GM19468 (cell line): Measurements from ENCODE around the gene POM121.
"Not testable (repeated sequence)": the region's sequence is repeated elsewhere in the genome, so short reads cannot be mapped to it uniquely, and the experiment has no call there.

Experiments
- ATAC-seq: cut with Tn5 transposase; IDR thresholded peaks from one replicate; pipeline ENCODE4 v1.9.1; 2021; ENCODE audit warnings: mild to moderate bottlenecking, moderate library complexity, moderate number of reproducible peaks; ENCODE audit not compliant: unreplicated experiment; ENCODE audit errors: extremely low read depth

Gene POM121

DNA sequence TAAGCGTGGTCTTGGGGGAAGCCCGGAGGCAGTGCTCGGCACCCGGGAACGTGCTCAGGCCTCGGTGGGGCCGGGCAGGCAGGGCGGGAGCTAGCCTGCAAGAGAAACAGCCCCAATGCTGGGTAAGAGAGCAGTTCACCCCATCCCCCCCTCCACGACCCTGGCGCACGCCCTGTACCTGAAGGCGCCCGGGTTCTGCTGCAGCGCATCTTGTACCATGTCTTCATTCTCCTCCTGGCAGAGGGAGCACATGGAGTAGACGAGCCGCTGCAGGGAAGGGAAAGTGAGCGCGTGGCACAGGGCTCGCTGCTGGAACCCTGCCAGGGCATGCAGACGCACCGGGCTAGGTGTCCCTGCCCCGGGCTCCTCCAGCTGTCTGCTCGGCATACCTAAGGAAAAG is 23.8 kb downstream of the POM121 start:
- not testable (repeated sequence) for ATAC-seq

GRCh38 chr7:72949276-72949675 is 24.4 kb downstream of the POM121 start:
- not testable (repeated sequence) for ATAC-seq

- not testable (repeated sequence) for ATAC-seq
Observed at GRCh38 chr7:72949686-72950085, 24.8 kb downstream of the POM121 start.

GRCh38 chr7:72950432-72950831 is 25.5 kb downstream of the POM121 start:
- not testable (repeated sequence) for ATAC-seq

GRCh38 chr7:72953901-72954562 is 29.1 kb downstream of the POM121 start:
- ATAC-seq: peak; percentile 20

- peak; percentile 77 for ATAC-seq
Observed at GRCh38 chr7:72954563-72955198, 29.8 kb downstream of the POM121 start.

DNA sequence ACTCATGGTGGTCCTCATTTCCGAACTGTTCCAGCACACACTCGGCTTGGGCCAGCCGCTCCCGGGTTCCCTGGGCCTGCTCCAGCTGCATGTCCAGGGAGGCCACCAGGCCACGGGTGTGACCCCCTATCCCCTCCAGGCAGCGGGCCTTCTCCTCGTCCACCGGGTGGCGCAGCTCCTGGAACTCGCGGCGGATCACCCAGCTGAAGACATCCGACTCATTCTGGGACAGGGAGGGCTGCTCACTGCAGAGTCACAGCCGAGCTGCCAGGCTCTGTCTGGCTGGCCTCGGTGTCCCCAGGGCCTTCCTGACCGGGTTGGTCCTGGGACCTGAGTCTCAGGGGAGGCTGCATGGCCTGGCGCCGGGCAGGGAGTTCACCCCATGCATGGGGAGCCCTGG is 35.1 kb downstream of the POM121 start:
- ATAC-seq: not testable (repeated sequence)

DNA sequence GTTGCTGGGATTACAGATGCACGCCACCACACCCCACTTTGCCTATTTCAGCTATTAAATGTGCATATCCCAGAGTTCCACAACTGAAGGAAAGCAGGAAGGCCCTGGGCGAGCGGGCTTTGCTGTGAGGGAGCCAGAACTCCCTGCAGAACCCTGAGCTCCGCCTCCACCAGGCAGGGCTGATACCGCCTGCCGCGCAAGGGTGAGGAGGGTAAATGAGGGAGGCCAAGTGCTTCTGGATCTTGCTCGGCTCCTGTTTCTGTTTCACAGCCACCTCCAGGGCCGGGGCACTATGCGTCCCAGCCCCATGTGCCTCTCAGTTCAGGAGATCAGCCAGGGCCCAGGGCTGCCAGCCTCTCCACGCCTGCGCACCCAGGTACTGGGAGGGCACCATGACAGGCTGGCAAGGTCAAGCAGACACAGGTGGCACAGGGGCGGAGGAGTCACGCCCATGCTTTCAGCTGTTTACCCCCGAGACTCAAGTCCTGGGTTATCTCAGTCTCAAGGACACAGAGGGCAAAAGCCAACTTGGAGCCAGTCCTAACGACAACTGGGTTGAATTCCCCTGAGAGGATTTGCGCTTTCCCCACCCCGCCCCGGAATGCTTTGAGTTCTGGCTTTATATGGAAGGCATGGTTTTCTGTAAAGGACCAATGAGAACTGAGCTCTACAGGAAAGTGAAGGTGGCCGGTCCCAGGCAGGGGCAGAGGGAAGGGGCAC is 35.9 kb downstream of the POM121 start:
- not testable (repeated sequence) for ATAC-seq

DNA sequence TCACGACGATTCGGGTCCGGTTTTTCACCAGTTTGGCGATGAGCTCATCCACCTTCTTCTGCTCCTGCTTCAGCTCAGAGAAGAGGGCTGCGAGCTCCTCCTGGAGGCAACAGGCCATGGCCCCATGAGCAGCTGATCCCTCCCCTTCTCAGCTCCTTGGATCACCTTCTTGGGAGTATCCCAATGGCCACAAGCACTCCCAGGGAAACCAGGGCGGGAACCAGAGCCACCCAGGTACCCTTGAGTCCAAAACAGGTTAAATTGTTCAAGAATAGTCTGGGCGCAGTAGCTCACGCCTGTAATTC is 36.4 kb downstream of the POM121 start:
- ATAC-seq: not testable (repeated sequence)

DNA sequence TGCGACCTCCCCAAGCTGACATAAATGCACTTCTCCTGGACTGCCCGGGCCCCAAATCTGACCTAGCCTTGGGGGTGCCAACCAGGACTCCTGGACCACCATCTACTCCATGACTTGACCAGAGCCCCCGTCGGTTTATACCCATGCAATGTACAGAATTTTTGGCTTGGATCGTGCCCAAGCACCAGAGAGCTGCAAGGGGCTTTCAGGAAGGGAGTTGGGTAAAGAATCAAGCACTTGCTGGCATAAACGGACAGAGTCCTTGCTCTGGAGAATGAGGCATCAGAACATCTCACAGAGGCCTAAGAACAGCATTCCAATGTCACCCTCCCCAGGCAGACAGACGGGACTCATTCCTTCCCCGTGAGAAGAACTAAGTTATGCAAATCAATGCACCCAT is 38.2 kb downstream of the POM121 start:
- ATAC-seq: not testable (repeated sequence)

GRCh38 chr7:72965186-72965975 is 40.5 kb downstream of the POM121 start:
- not testable (repeated sequence) for ATAC-seq

- not testable (repeated sequence) for ATAC-seq
Observed at GRCh38 chr7:72966892-72967291, 42.0 kb downstream of the POM121 start.

DNA sequence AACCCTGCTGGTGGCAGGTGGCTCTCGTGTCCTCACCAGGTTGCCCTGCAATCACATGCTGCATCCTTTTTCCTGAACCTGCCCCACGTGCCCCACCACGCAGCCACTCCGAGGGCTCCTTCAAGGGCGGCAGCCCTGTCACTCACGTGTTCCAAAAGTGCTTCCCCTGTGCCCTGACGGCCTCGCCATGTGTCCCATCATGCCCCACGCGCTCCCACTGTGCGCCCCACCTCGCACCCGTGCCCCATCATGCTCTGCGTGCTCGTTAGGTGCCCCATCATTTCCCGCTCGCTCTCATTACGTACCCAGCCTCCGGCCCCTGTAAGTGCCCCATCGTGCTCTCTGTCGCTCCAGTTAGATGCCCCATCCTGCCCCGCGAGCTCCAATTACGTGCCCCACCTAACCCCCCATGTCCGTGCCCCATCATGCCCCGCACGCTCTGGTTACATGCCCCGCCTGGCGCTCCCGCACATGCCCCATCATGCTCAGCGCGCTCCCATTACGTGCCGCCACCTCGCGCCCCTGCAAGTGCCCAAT is 44.2 kb downstream of the POM121 start, which contains the start of gene TRIM74:
Gene TRIM74 (minus strand): TSS at position 487 of the 537 bp plus-strand sequence. CDS start 3,309 bp downstream, outside the sequence.
- not testable (repeated sequence) for ATAC-seq

DNA sequence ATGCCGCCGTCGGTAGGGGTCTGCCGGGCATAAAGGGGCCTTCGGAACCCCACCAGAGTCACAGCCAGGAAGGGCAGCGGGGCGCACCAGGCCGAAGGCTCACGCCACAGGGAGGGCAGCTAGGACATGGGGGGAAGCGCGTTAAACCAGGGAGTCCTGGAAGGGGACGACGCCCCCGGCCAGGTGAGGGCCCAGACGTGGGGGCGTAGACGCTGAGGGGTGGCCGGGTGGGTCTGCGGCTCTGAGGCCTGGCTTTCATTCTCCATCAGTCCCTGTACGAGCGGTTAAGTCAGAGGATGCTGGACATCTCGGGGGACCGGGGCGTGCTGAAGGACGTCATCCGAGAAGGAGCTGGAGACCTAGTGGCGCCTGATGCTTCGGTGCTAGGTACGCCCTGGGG is 44.8 kb downstream of the POM121 start:
- not testable (repeated sequence) for ATAC-seq

GRCh38 chr7:72971505-72971904 is 46.6 kb downstream of the POM121 start:
- not testable (repeated sequence) for ATAC-seq

DNA sequence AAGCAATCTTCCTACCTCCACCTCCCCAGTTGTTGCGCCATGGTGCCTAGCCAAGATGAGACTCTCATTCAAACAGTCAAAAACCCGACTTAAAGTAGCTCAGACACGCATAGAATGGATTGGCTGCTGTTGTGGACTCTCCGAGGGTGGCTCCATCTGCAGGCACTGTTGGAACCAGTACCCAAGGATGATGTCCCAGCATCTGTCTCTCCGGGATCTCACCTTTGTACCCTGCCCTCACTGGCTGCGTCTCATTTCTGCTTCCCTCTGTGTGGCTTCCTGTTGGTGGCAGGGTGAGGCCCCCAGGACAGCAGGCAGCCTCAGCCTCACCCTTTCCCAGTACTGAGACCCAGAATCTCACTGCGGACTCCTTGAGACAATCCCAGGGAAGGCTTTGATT is 49.9 kb downstream of the POM121 start:
- not testable (repeated sequence) for ATAC-seq

- not testable (repeated sequence) for ATAC-seq
Observed at GRCh38 chr7:72975656-72976286, 50.9 kb downstream of the POM121 start.

GRCh38 chr7:72976434-72976833 is 51.5 kb downstream of the POM121 start:
- ATAC-seq: not testable (repeated sequence)

DNA sequence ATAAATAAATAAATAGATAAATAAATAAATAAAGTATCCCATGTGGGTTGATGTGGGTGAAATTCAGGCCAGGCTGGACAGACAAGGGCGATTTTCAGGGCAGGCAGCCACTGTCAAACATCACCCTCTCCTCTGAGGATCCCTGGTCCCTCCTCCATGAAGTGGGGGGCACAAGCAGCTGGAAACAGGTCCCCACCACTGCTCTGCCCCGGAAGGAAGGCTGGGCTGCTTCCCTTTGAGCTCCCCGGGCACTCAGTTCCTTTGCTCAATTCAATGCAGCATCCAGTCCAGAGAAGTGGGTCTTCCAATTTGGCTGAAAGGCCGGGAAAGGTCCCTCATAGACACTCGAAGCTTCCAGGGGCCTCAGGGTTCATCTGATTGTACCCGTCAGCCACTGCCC is 55.5 kb downstream of the POM121 start:
- ATAC-seq: not testable (repeated sequence)

DNA sequence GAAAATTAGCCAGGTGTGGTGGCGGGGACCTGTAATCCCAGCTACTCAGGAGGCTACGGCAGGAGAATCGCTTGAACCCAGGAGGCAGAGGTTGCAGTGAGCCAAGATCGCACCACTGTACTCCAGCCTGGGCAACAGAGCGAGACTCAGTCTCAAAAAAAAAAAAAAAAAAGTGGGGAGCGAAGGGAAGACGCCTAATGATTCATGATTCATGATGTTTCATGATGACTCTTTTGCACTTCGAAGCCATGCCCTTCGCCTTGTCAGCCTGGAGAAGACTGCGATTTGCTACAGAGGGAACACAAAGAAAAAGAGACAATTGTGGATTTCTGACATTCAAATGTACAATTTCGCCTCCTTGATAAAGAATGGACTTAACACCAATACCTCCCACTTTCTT is 57.2 kb downstream of the POM121 start:
- not testable (repeated sequence) for ATAC-seq
